GM12878 (cell line): ENCODE measurements around the gene PLCD1. TPM values are rescaled to one million over a fixed set of nuclear protein-coding genes. Genes with fewer than 3 reads are reported as not detected.

Source experiments
- ATAC-seq: fragments of 200-7000 bp; cut with Tn5 transposase; 3 replicates; pipeline ENCODE4 v1.9.1; 2020; ENCODE audit warnings: mild to moderate bottlenecking, moderate library complexity
- BruUV-seq: library from RNA; stranded (reverse); fragments of 400-500 nt; replicated peaks from 2 replicates; lab custom pipeline; 2021; lab: Mats Ljungman, UMichigan
- CTCF ChIA-PET: fragments of 300-600 bp; sonication (Branson Sonifier 250); formaldehyde crosslinking; extraction: SDS; loops from one replicate; lab custom pipeline; 2021; ENCODE audit warnings: inconsistent platforms; lab: Yijun Ruan, JAX
- POLR2A ChIA-PET: fragments of 350-600 bp; formaldehyde crosslinking; extraction: SDS; loops from one replicate; lab custom pipeline; 2021; ENCODE audit warnings: inconsistent platforms; lab: Charles Lee
- RAD21 ChIA-PET: fragments of 300-600 bp; sonication (Branson Sonifier 250); formaldehyde crosslinking; loops from one replicate; lab custom pipeline; 2023; ENCODE audit warnings: antibody characterized with exemption; ENCODE audit not compliant: unreplicated experiment; lab: Charles Lee
- SMC1A ChIA-PET: fragments of 300-600 bp; sonication (Branson Sonifier 250); formaldehyde crosslinking; loops from one replicate; lab custom pipeline; 2023; ENCODE audit not compliant: unreplicated experiment, uncharacterized antibody; lab: Charles Lee
- DNase-seq: peaks from one replicate; pipeline ENCODE4 v3.0.0-alpha.2; 2011; ENCODE audit warnings: low read depth, low spot score
- FAIRE-seq: peaks from 3 replicates; lab custom pipeline; 2011; peaks lifted over from hg19 to GRCh38; lab: Jason Lieb, UNC
- H2AFZ ChIP-seq: 2 replicates; pipeline ENCODE4 v1.6.0; 2011; ENCODE audit warnings: low read depth, low read length, control low read depth; ENCODE audit not compliant: control insufficient read depth
- H3K27ac ChIP-seq: 2 replicates; pipeline ENCODE4 v1.5.1; 2011; ENCODE audit warnings: control low read depth; ENCODE audit not compliant: control insufficient read depth, insufficient read depth
- H3K27me3 ChIP-seq, 2 experiments: replicated peaks in 1 of 2; 2 replicates each; pipeline versions ENCODE4 v1.6.0 to v1.6.1; 2011; ENCODE audit warnings: low read length in 1 of 2; ENCODE audit not compliant: control insufficient read depth in 2 of 2, insufficient read depth in 2 of 2
- H3K36me3 ChIP-seq, 2 experiments: 2 replicates each; pipeline ENCODE4 v1.5.1; 2011; ENCODE audit warnings: low read length in 1 of 2; ENCODE audit not compliant: control insufficient read depth in 2 of 2, insufficient read depth in 2 of 2
- H3K4me1 ChIP-seq: 2 replicates; pipeline ENCODE4 v1.6.1; 2011; ENCODE audit warnings: mild to moderate bottlenecking, low read length, moderate library complexity, mixed read lengths; ENCODE audit not compliant: control insufficient read depth, insufficient read depth
- H3K4me2 ChIP-seq: 2 replicates; pipeline ENCODE4 v1.6.0; 2011; ENCODE audit warnings: control low read depth; ENCODE audit not compliant: control insufficient read depth, insufficient read depth
- H3K4me3 ChIP-seq: fragments of 200-600 bp; sonication (generic); 2 replicates; pipeline ENCODE4 v1.5.1; 2016
- H3K79me2 ChIP-seq: 2 replicates; pipeline ENCODE4 v1.6.0; 2011; ENCODE audit warnings: low read length; ENCODE audit not compliant: control insufficient read depth, insufficient read depth
- H3K9ac ChIP-seq: 2 replicates; pipeline ENCODE4 v1.8.0; 2011; ENCODE audit warnings: low read length, control low read depth, mixed read lengths; ENCODE audit not compliant: control insufficient read depth, insufficient read depth
- H3K9me3 ChIP-seq: replicated peaks from 3 replicates; pipeline ENCODE4 v1.5.1; 2011; ENCODE audit warnings: mild to moderate bottlenecking, low read length; ENCODE audit not compliant: control insufficient read depth, insufficient read depth
- H4K20me1 ChIP-seq: 2 replicates; pipeline ENCODE4 v1.6.0; 2011; ENCODE audit not compliant: control insufficient read depth, insufficient read depth
- BCL11A ChIP-seq: IDR thresholded peaks from 2 replicates; pipeline ENCODE4 v1.6.1; 2011; ENCODE audit warnings: low read depth, low read length
- EED ChIP-seq: sonication (generic); IDR thresholded peaks from 2 replicates; pipeline ENCODE4 v1.6.1; 2016; ENCODE audit warnings: antibody characterized with exemption, low read depth
- EP300 ChIP-seq, 2 experiments: fragments of 150-350 bp in 1 of 2; IDR thresholded peaks; 2 replicates each; pipeline ENCODE4 v1.6.1; 2011 to 2012; ENCODE audit warnings: low read depth in 2 of 2, low read length in 2 of 2, borderline replicate concordance in 1 of 2, improper control_type of control experiment in 1 of 2, inconsistent platforms in 1 of 2; ENCODE audit not compliant: control insufficient read depth in 1 of 2
- GABPA ChIP-seq: IDR thresholded peaks from 2 replicates; pipeline ENCODE4 v1.6.1; 2014; ENCODE audit warnings: antibody characterized with exemption, low read depth, mild to moderate bottlenecking, inconsistent platforms
- IRF5 ChIP-seq: fragments of 450-650 bp; IDR thresholded peaks from 2 replicates; pipeline ENCODE4 v1.6.1; 2017; ENCODE audit warnings: borderline replicate concordance
- JUNB ChIP-seq: IDR thresholded peaks from 2 replicates; pipeline ENCODE4 v1.6.1; 2016; ENCODE audit warnings: antibody characterized with exemption, mild to moderate bottlenecking
- MLLT1 ChIP-seq: fragments of 450-650 bp; IDR thresholded peaks from 2 replicates; pipeline ENCODE4 v1.6.1; 2016; ENCODE audit warnings: mild to moderate bottlenecking
- NR2C1 ChIP-seq: fragments of 450-650 bp; IDR thresholded peaks from 2 replicates; pipeline ENCODE4 v1.6.1; 2017; ENCODE audit warnings: antibody characterized with exemption, mild to moderate bottlenecking, moderate library complexity
- RBBP5 ChIP-seq: fragments of 200-600 bp; sonication (generic); conservative IDR thresholded peaks from 2 replicates; pipeline ENCODE4 v1.6.1; 2016
- ZNF384 ChIP-seq: IDR thresholded peaks from 2 replicates; pipeline ENCODE4 v1.6.1; 2012; ENCODE audit warnings: low read depth, mild to moderate bottlenecking, low read length, improper control_type of control experiment, borderline replicate concordance
- ZNF687 ChIP-seq: fragments of 450-650 bp; IDR thresholded peaks from 2 replicates; pipeline ENCODE4 v1.6.1; 2017; ENCODE audit warnings: mild to moderate bottlenecking, moderate library complexity
- WGBS: methylation state at CpG from one replicate; pipeline ENCODE4 v1.1.6; 2016; ENCODE audit warnings: low lambda C conversion rate; ENCODE audit not compliant: insufficient replicate concordance, insufficient coverage; ENCODE audit errors: missing lambda C conversion rate; 5-methylcytosine and 5-hydroxymethylcytosine counted together
- in situ Hi-C: fragments of 300-500 bp; cut with MboI; formaldehyde crosslinking; loops from 9 replicates; pipeline ENCODE4 v1.14.3; 2018; ENCODE audit warnings: mixed read lengths
- intact Hi-C: fragments of 100-400 bp; cut with micrococcal nuclease; formaldehyde crosslinking; loops from one replicate; pipeline ENCODE4 v1.14.2; 2022; ENCODE audit not compliant: unreplicated experiment
- polyA plus RNA-seq, 11 experiments: library from polyadenylated mRNA; depleted of rRNA in 4 of 11; unstranded in 6 of 11; stranded (reverse) in 5 of 11; fragments of >200 nt; fragmentation: Nextera tagmentation in 4 of 11; fragmentation: Illumina TruSeq in 1 of 11; extraction: Ambion mirVana in 4 of 11; extraction: Trizol in 1 of 11; gene quantifications; 1 replicate in 1 of 11; 2 replicates in 10 of 11; pipeline versions ENCODE4 v1.2.1 to v1.2.3, GENCODE V29; 2011 to 2016; ENCODE audit warnings: inconsistent platforms in 2 of 11, missing spikeins in 2 of 11, low read depth in 1 of 11
- total RNA-seq, 4 experiments: library from RNA; depleted of rRNA in 3 of 4; stranded (reverse); fragments of >200 nt in 3 of 4; fragmentation: Illumina TruSeq in 1 of 4; extraction: Trizol in 1 of 4; gene quantifications; 2 replicates each; pipeline versions ENCODE4 v1.2.1 to v1.2.3, GENCODE V29; 2013 to 2021
- TF ChIP-seq, protein P1 (sequence below): fragments of 450-650 bp; IDR thresholded peaks from 2 replicates; pipeline ENCODE4 v1.6.1; 2014; ENCODE audit warnings: mild to moderate bottlenecking

Gene PLCD1
- total and polyA plus RNA-seq, 10 of the 15 experiments (the other 5 are each of a cell fraction or from before 2014, with no cell fraction given) = 0.20 to 3.9 (median 1.2) TPM; not detected in 1

GRCh38 chr3:37993820-37994638, 35.4 kb downstream of the PLCD1 start:
- H3K4me1 ChIP-seq = peaks cover 17% of the 10 kb centered on the region
- intact Hi-C loops = no loop called here
- peak overlapping the region; percentile 73 for H3K4me2 ChIP-seq
- WGBS = 5% methylated on average over 49 of the region's 49 CpGs
- peak overlapping the region; percentile 75 for H3K9ac ChIP-seq
- peak overlapping the region; percentile 84 for H2AFZ ChIP-seq
- no peaks in the 10 kb centered on the region for H3K9me3 ChIP-seq
- peak overlapping the region; percentile 65 for H3K4me3 ChIP-seq
- H3K27me3 ChIP-seq = no peaks in the 10 kb centered on the region
- BruUV-seq = TSS peak; percentile 82
- SMC1A ChIA-PET = interaction anchor here (1.0 kb wide), 1 partner anchor 19 kb away, joined by 3 read pairs; no protein-coding TSS in a partner anchor
- FAIRE-seq = peak; percentile 49
- CTCF ChIA-PET = interaction anchor here (1.0 to 1.6 kb wide), 2 partner anchors 22 to 486 kb away, joined by 3 to 4 read pairs; no protein-coding TSS in a partner anchor
- POLR2A ChIA-PET = interaction anchor here (0.6 kb wide), 1 partner anchor 18 kb away, joined by 4 read pairs; no protein-coding TSS in a partner anchor
- DNase-seq = no peak
- no peaks in the 10 kb centered on the region for H4K20me1 ChIP-seq
- H3K27ac ChIP-seq = peak overlapping the region; percentile 66
- RAD21 ChIA-PET = no interaction called here
- no peaks in the 10 kb centered on the region; a peak in 1 of 4 replicates for H3K36me3 ChIP-seq
- in situ Hi-C loops = no loop called here
- no peaks in the 10 kb centered on the region; the same call in 1 of the 2 replicates for H3K79me2 ChIP-seq
- peak; percentile 72 for ATAC-seq
- TF ChIP-seq IRF5 = no peak
- TF ChIP-seq RBBP5 = no peak
- TF ChIP-seq JUNB = no peak
- TF ChIP-seq EED = 0 out of 2 replicates have a peak, but pooled peaks have one; percentile 50
- peak; percentile 69; the same call in 1 of the 2 replicates for TF ChIP-seq GABPA
- TF ChIP-seq ZNF687 = peak; percentile 93
- TF ChIP-seq EP300 (IDR thresholded peaks at IDR 0.05; ENCODE audit: borderline replicate concordance in 1 of 2, control insufficient read depth in 1 of 2, low read depth in 2 of 2, low read length in 2 of 2) = 0 out of 4 replicates have a peak, but pooled peaks of 1 of the 2 experiments have one; percentile 34
- TF ChIP-seq ZNF384 = no peak
- TF ChIP-seq NR2C1 = no peak
- TF ChIP-seq, protein P1, sequence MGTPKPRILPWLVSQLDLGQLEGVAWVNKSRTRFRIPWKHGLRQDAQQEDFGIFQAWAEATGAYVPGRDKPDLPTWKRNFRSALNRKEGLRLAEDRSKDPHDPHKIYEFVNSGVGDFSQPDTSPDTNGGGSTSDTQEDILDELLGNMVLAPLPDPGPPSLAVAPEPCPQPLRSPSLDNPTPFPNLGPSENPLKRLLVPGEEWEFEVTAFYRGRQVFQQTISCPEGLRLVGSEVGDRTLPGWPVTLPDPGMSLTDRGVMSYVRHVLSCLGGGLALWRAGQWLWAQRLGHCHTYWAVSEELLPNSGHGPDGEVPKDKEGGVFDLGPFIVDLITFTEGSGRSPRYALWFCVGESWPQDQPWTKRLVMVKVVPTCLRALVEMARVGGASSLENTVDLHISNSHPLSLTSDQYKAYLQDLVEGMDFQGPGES = no peak
- peak; percentile 43; the same call in 1 of the 2 replicates for TF ChIP-seq MLLT1
- no peak for TF ChIP-seq BCL11A
